Measurements from ENCODE around the gene EIF4H.

EIF4H gene

DNA sequence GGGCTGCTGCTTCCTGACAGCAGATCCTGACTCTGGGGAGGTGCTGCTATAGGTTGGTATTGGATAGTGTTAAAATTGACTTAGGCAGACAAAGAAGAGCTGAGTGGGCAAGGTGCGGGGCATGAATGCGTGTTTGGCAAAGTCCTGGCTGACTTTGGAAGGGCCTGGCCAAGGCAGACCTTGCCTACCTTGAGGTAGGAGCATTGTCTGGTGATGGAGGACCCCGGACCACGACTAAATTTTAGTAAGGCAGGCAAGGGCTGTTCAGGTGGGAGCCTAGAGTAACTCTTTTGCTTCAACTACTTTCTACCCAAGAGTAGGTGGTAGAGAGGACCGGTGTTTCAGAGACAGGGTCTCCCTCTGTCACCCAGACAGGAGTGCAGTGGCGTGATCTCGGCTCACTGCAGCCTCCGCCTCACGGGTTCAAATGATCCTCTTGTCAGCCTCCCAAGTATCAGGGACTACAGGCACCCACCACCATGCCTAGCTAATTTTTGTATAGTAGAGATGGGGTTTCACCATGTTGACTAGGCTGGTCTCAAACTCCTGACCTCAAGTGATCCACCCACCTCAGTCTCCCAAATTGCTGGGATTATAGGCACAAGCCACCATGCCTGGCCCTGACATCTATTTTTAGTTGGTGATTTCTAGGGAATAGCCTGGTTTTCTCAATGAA, 23.4 kb downstream of the EIF4H start:
- Histone ChIP-seq H3K79me1 (ENCODE audit: low read length) (no peaks in the 10 kb centered on the region), H3K4me2 (ENCODE audit: low read length) (no peak overlapping the region), H3K4me1 (ENCODE audit: control insufficient read depth in 1 of 2, insufficient read depth in 2 of 2, low read length in 2 of 2) (no peaks in the 10 kb centered on the region), H2AFZ (ENCODE audit: insufficient read depth, low read length, poor library complexity) (no peak overlapping the region), H3K18ac (ENCODE audit: low read length) (no peak overlapping the region), H3K79me2 (ENCODE audit: control insufficient read depth, insufficient read depth, low read length, poor library complexity) (no peaks in the 10 kb centered on the region), H2BK120ac (ENCODE audit: insufficient read depth, low read length, poor library complexity) (no peak overlapping the region), H3K9ac (ENCODE audit: low read length) (no peak overlapping the region), H3K14ac (ENCODE audit: low read length) (no peak overlapping the region), H3K4me3 (ENCODE audit: low read depth, low read length) (no peak overlapping the region), H4K8ac (ENCODE audit: low read depth, low read length) (no peak overlapping the region), H3K23ac (ENCODE audit: low read length) (no peak overlapping the region), H4K91ac (ENCODE audit: low read depth, low read length) (no peak overlapping the region), H3K27ac (ENCODE audit: low read depth, low read length) (no peak overlapping the region), H3K36me3 (ENCODE audit: control insufficient read depth in 1 of 2, insufficient read depth in 2 of 2, low read length in 2 of 2) (peaks cover 38 to 40% of the 10 kb centered on the region in 2 experiments), H4K12ac (ENCODE audit: low read depth, low read length) (no peak overlapping the region), H2BK5ac (ENCODE audit: low read depth, low read length, poor library complexity) (no peak overlapping the region), H2AK5ac (ENCODE audit: low read length) (no peak overlapping the region), H3K27me3 (ENCODE audit: insufficient read depth, low read length) (no peaks in the 10 kb centered on the region), H3K9me3 (ENCODE audit: insufficient read depth, low read depth, low read length) (no peaks in the 10 kb centered on the region), H3K4ac (ENCODE audit: low read depth, low read length) (no peak overlapping the region), H2BK12ac (ENCODE audit: low read length) (no peak overlapping the region)
- no peak for DNase-seq
- no CpG with 5 or more reads among the region's 9 CpGs for WGBS (ENCODE audit: extremely low coverage, insufficient coverage, insufficient read length)

DNA sequence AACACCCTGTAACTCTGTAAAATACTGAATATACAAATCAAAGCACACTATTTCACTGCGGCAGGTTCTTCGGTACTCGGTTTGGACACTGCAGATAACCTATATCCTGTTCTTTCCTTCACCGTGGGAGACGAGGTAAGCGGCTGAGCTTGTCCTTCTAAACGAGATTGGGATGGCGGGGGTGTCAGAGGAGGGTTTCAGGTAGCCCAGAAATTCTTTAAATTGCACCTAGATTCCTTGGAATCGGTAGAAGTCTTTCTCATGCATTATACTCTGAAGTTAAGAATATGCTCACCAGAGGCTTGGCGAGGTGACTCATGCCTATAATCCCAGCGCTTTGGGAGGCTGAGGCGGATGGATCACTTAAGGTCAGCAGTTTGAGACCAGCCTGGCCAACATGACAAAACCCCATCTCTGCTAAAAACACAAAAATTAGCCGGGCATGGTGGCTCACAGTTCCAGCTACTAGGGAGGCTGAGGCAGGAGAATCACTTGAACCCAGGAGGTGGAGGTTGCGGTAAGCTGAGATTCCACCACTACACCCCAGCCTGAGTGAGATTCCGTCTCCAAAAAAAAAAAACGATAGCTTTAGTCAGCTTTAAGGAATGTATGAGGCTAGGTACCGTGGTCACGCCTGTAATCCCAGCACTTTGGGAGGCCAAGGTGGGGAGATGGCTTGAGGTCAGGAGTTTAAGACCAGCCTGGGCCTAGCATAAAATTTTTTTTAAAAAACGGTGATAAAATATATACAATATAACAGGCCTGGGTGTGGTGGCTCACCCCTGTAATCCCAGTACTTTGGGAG, 25.6 kb downstream of the EIF4H start:
- Histone ChIP-seq H2BK120ac (ENCODE audit: insufficient read depth, low read length, poor library complexity) (no peak overlapping the region), H3K4ac (ENCODE audit: low read depth, low read length) (no peak overlapping the region), H3K18ac (ENCODE audit: low read length) (no peak overlapping the region), H3K79me1 (ENCODE audit: low read length) (no peaks in the 10 kb centered on the region), H3K4me3 (ENCODE audit: low read depth, low read length) (no peak overlapping the region), H3K9ac (ENCODE audit: low read length) (no peak overlapping the region), H4K12ac (ENCODE audit: low read depth, low read length) (no peak overlapping the region), H2BK5ac (ENCODE audit: low read depth, low read length, poor library complexity) (no peak overlapping the region), H3K9me3 (ENCODE audit: insufficient read depth, low read depth, low read length) (no peaks in the 10 kb centered on the region), H3K4me2 (ENCODE audit: low read length) (no peak overlapping the region), H3K23ac (ENCODE audit: low read length) (no peak overlapping the region), H4K91ac (ENCODE audit: low read depth, low read length) (no peak overlapping the region), H3K4me1 (ENCODE audit: control insufficient read depth in 1 of 2, insufficient read depth in 2 of 2, low read length in 2 of 2) (no peaks in the 10 kb centered on the region), H4K8ac (ENCODE audit: low read depth, low read length) (no peak overlapping the region), H2BK12ac (ENCODE audit: low read length) (no peak overlapping the region), H3K14ac (ENCODE audit: low read length) (no peak overlapping the region), H3K27me3 (ENCODE audit: insufficient read depth, low read length) (no peaks in the 10 kb centered on the region), H2AFZ (ENCODE audit: insufficient read depth, low read length, poor library complexity) (no peak overlapping the region), H3K36me3 (ENCODE audit: control insufficient read depth in 1 of 2, insufficient read depth in 2 of 2, low read length in 2 of 2) (peaks cover 22 to 23% of the 10 kb centered on the region in 2 experiments), H3K27ac (ENCODE audit: low read depth, low read length) (no peak overlapping the region), H2AK5ac (ENCODE audit: low read length) (no peak overlapping the region), H3K79me2 (ENCODE audit: control insufficient read depth, insufficient read depth, low read length, poor library complexity) (no peaks in the 10 kb centered on the region)
- DNase-seq = peak; percentile 25 to 62
- no CpG with 5 or more reads among the region's 19 CpGs for WGBS (ENCODE audit: extremely low coverage, insufficient coverage, insufficient read length)

DNA sequence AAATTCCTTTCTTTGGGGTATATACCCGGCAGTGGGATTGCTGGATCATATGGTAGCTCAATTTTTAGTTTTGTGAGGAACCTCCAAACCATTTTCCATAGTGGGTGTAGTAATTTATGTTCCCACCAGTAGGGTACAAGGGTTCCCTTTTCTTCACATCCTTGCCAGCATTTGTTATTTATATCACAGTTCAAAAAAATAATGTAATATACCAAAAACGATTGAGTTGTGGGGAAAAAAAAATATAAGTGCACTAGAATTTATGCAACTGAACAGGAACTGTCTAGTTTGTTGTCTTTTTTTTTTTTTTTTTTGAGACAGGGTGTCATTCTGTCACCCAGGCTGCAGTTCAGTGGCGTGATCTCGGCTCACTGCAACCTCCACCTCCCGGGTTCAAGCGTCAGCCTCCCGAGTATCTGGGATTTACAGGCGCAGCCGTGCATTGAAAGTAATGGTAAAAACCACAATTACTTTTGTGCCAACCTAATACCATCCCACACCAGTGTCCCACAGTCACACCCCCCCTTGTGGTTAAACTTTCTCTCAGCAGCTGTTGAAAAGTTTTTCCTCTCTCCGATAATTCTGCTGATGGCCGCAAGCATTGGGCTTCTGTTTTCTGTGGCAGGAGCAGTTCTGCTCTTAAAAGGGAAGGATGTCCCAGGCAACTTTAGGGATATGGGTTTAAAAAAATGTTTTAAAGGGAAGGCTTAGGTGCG, 28.8 kb downstream of the EIF4H start:
- H3K27ac ChIP-seq (ENCODE audit: low read depth, low read length) = no peak overlapping the region
- H2BK120ac ChIP-seq (ENCODE audit: insufficient read depth, low read length, poor library complexity) = no peak overlapping the region
- no peak overlapping the region for H2BK5ac ChIP-seq (ENCODE audit: low read depth, low read length, poor library complexity)
- no peak overlapping the region for H3K4me3 ChIP-seq (ENCODE audit: low read depth, low read length)
- no peak overlapping the region for H3K9ac ChIP-seq (ENCODE audit: low read length)
- no CpG with 5 or more reads among the region's 12 CpGs for WGBS (ENCODE audit: extremely low coverage, insufficient coverage, insufficient read length)
- no peaks in the 10 kb centered on the region for H3K27me3 ChIP-seq (ENCODE audit: insufficient read depth, low read length)
- no peak overlapping the region for H3K23ac ChIP-seq (ENCODE audit: low read length)
- H4K12ac ChIP-seq (ENCODE audit: low read depth, low read length) = no peak overlapping the region
- no peak overlapping the region for H3K4me2 ChIP-seq (ENCODE audit: low read length)
- no peaks in the 10 kb centered on the region for H3K79me2 ChIP-seq (ENCODE audit: control insufficient read depth, insufficient read depth, low read length, poor library complexity)
- H3K14ac ChIP-seq (ENCODE audit: low read length) = no peak overlapping the region
- H4K91ac ChIP-seq (ENCODE audit: low read depth, low read length) = no peak overlapping the region
- no peak overlapping the region for H2BK12ac ChIP-seq (ENCODE audit: low read length)
- no peak overlapping the region for H3K4ac ChIP-seq (ENCODE audit: low read depth, low read length)
- H3K18ac ChIP-seq (ENCODE audit: low read length) = no peak overlapping the region
- H3K36me3 ChIP-seq (ENCODE audit: control insufficient read depth in 1 of 2, insufficient read depth in 2 of 2, low read length in 2 of 2) = peaks cover 2 to 4% of the 10 kb centered on the region in 2 experiments
- no peak overlapping the region for H4K8ac ChIP-seq (ENCODE audit: low read depth, low read length)
- no peaks in the 10 kb centered on the region for H3K79me1 ChIP-seq (ENCODE audit: low read length)
- no peak overlapping the region for H2AFZ ChIP-seq (ENCODE audit: insufficient read depth, low read length, poor library complexity)
- H3K9me3 ChIP-seq (ENCODE audit: insufficient read depth, low read depth, low read length) = no peaks in the 10 kb centered on the region
- peak in 1 of 2 donors; percentile 83 for DNase-seq
- peaks cover 0 to 1% of the 10 kb centered on the region in 2 experiments for H3K4me1 ChIP-seq (ENCODE audit: control insufficient read depth in 1 of 2, insufficient read depth in 2 of 2, low read length in 2 of 2)
- no peak overlapping the region for H2AK5ac ChIP-seq (ENCODE audit: low read length)

DNA sequence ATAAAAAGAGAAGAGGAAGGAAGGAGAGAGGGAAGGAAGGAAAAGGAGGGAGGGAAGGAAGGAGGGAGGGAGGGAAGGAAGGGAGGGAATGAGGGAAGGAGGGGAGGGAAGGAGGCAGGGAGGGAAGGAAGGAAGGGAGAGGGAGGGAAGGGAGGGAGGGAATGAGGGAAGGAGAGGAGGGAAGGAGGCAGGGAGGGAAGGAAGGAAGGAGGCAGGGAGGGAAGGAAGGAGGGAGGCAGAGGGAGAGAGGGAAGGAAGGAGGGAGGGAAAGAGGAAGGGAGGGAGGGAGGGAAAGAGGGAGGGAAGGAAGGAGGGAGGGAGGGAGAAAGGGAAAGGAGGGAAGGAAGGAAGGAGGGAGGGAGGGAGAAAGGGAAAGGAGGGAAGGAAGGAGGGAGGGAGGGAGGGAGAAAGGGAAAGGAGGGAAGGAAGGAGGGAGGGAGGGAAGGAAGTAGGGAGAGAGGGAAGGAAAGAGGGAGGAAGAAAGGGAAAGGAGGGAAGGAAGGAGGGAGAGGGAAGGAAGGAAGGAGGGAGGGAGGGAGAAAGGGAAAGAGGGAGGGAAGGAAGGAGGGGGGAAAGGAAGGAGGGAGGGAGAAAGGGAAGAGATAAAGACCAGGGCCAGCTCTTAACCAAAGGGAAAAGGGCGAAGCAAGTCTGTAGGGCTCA, 29.9 kb downstream of the EIF4H start:
- H3K79me1 ChIP-seq (ENCODE audit: low read length) = no peaks in the 10 kb centered on the region
- no peaks in the 10 kb centered on the region for H3K79me2 ChIP-seq (ENCODE audit: control insufficient read depth, insufficient read depth, low read length, poor library complexity)
- no CpG with 5 or more reads among the region's 1 CpG for WGBS (ENCODE audit: extremely low coverage, insufficient coverage, insufficient read length)
- no peak overlapping the region for H3K4me3 ChIP-seq (ENCODE audit: low read depth, low read length)
- no peak overlapping the region for H4K8ac ChIP-seq (ENCODE audit: low read depth, low read length)
- H3K36me3 ChIP-seq (ENCODE audit: control insufficient read depth in 1 of 2, insufficient read depth in 2 of 2, low read length in 2 of 2) = no peaks in the 10 kb centered on the region
- H3K27me3 ChIP-seq (ENCODE audit: insufficient read depth, low read length) = no peaks in the 10 kb centered on the region
- no peak for DNase-seq
- H3K4ac ChIP-seq (ENCODE audit: low read depth, low read length) = no peak overlapping the region
- peaks cover 0 to 1% of the 10 kb centered on the region in 2 experiments for H3K4me1 ChIP-seq (ENCODE audit: control insufficient read depth in 1 of 2, insufficient read depth in 2 of 2, low read length in 2 of 2)
- no peak overlapping the region for H2BK5ac ChIP-seq (ENCODE audit: low read depth, low read length, poor library complexity)
- no peak overlapping the region for H3K9ac ChIP-seq (ENCODE audit: low read length)
- H4K91ac ChIP-seq (ENCODE audit: low read depth, low read length) = no peak overlapping the region
- no peak overlapping the region for H3K14ac ChIP-seq (ENCODE audit: low read length)
- no peak overlapping the region for H2AK5ac ChIP-seq (ENCODE audit: low read length)
- no peak overlapping the region for H4K12ac ChIP-seq (ENCODE audit: low read depth, low read length)
- no peak overlapping the region for H3K27ac ChIP-seq (ENCODE audit: low read depth, low read length)
- no peak overlapping the region for H3K23ac ChIP-seq (ENCODE audit: low read length)
- H2AFZ ChIP-seq (ENCODE audit: insufficient read depth, low read length, poor library complexity) = no peak overlapping the region
- H2BK120ac ChIP-seq (ENCODE audit: insufficient read depth, low read length, poor library complexity) = no peak overlapping the region
- no peak overlapping the region for H3K4me2 ChIP-seq (ENCODE audit: low read length)
- no peak overlapping the region for H3K18ac ChIP-seq (ENCODE audit: low read length)
- no peak overlapping the region for H2BK12ac ChIP-seq (ENCODE audit: low read length)
- H3K9me3 ChIP-seq (ENCODE audit: insufficient read depth, low read depth, low read length) = no peaks in the 10 kb centered on the region
